Sigmoid colon (tissue), 7 donors: Measurements from ENCODE around the gene CTXN1. TPM values are rescaled to one million over a fixed set of nuclear protein-coding genes. Genes with fewer than 3 reads are reported as not detected.
A peak's percentile ranks its signal among the peaks of the same experiment; 100 is the strongest.

Source experiments
- DNase-seq: peaks from one replicate; pipeline ENCODE4 v3.0.0-alpha.2; 2019
- H3K27ac ChIP-seq, 4 donors: fragments of 200-600 bp; sonication (generic); one replicate each; pipeline ENCODE4 v1.5.1; 2016 to 2019; ENCODE audit warnings: mild to moderate bottlenecking in 1 of 4
- H3K27me3 ChIP-seq, 3 donors: fragments of 200-600 bp; sonication (generic); one replicate each; pipeline ENCODE4 v1.5.1; 2019; ENCODE audit warnings: mild to moderate bottlenecking in 1 of 3
- H3K36me3 ChIP-seq, 4 donors: fragments of 200-600 bp; sonication (generic); one replicate each; pipeline ENCODE4 v1.5.1; 2016 to 2019
- H3K4me1 ChIP-seq, 4 donors: fragments of 200-600 bp; sonication (generic); one replicate each; pipeline ENCODE4 v1.5.1; 2017 to 2019
- H3K4me3 ChIP-seq, 4 donors: fragments of 200-600 bp; sonication (generic); one replicate each; pipeline ENCODE4 v1.5.1; 2017 to 2019; ENCODE audit warnings: mild to moderate bottlenecking in 2 of 4, moderate library complexity in 1 of 4
- H3K9me3 ChIP-seq, 4 donors: fragments of 200-600 bp in 3 of 4; sonication (generic) in 3 of 4; one replicate each; pipeline versions ENCODE4 v1.5.1 to v1.6.1; 2013 to 2019
- CTCF ChIP-seq, 4 experiments: fragments of 450-650 bp in 3 of 4; fragments of 200-600 bp in 1 of 4; IDR thresholded peaks; one replicate each; pipeline ENCODE4 v1.5.1; 2016 to 2019; ENCODE audit warnings: antibody characterized with exemption in 4 of 4, mild to moderate bottlenecking in 3 of 4, moderate library complexity in 2 of 4
- EP300 ChIP-seq, 4 donors: sonication (generic); formaldehyde crosslinking; IDR thresholded peaks; one replicate each; pipeline ENCODE4 v1.6.1; 2017; ENCODE audit warnings: antibody characterized with exemption in 4 of 4
- POLR2A ChIP-seq, 2 donors: fragments of 450-650 bp; IDR thresholded peaks; one replicate each; pipeline ENCODE4 v1.6.1; 2016; ENCODE audit warnings: antibody characterized with exemption in 2 of 2, mild to moderate bottlenecking in 2 of 2, moderate library complexity in 2 of 2
- POLR2AphosphoS5 ChIP-seq, 4 donors: sonication (generic); formaldehyde crosslinking; IDR thresholded peaks; one replicate each; pipeline ENCODE4 v1.6.1; 2017; ENCODE audit warnings: antibody characterized with exemption in 4 of 4
- WGBS, 2 donors: extraction: QIAGEN DNeasy Blood & Tissue Kit; methylation state at CpG; one replicate each; pipeline ENCODE4 v1.1.7; 2013; 5-methylcytosine and 5-hydroxymethylcytosine counted together
- intact Hi-C: fragments of 100-400 bp; cut with DNase I; formaldehyde crosslinking; loops from one replicate; pipeline ENCODE4 v1.15.1; 2023
- polyA plus RNA-seq, 3 donors: library from polyadenylated mRNA; stranded (reverse); fragments of 200-250 nt; gene quantifications; one replicate each; pipeline ENCODE4 v1.2.3, GENCODE V29; 2013
- total RNA-seq, 4 donors: library from RNA; depleted of rRNA; stranded (reverse); fragments of >200 nt; gene quantifications; one replicate each; pipeline ENCODE4 v1.1.0, GENCODE V29; 2016
- donor health status: healthy with polysubstance abuse.
- donor health status: Bipolar disorder and iron deficiency.
- donor health status: healthy.

The CTXN1 gene
- total and polyA plus RNA-seq, 7 donors = 0.60 to 92.2 (median 25.3) TPM

GRCh38 chr19:7933828-7934725, 8.1 kb upstream of the CTXN1 start:
- DNase-seq = peak; percentile 63
- H3K9me3 ChIP-seq = no peaks in the 10 kb centered on the region

GRCh38 chr19:7933411-7933810, 7.5 kb upstream of the CTXN1 start:
- DNase-seq = no peak
- H3K27ac ChIP-seq = peak overlapping the region in 3 of 4 donors; percentile 93 to 97 (median 94)
- WGBS, 2 donors = 88 to 93% methylated on average over 14 of the region's 14 CpGs
- intact Hi-C loops = no loop called here
- no peaks in the 10 kb centered on the region for H3K9me3 ChIP-seq
- peaks cover 50 to 76% (median 65%) of the 10 kb centered on the region in 4 donors for H3K36me3 ChIP-seq
- no peak overlapping the region for H3K4me3 ChIP-seq
- TF ChIP-seq POLR2A (IDR thresholded peaks at IDR 0.05) = no peak
- TF ChIP-seq EP300 (IDR thresholded peaks at IDR 0.05) = no peak
- TF ChIP-seq POLR2AphosphoS5 (IDR thresholded peaks at IDR 0.05) = no peak
- peak in 2 of 4 experiments; percentile 10 to 21 for TF ChIP-seq CTCF (IDR thresholded peaks at IDR 0.05)
- no peaks in the 10 kb centered on the region for H3K27me3 ChIP-seq
- peaks cover 0 to 49% (median 38%) of the 10 kb centered on the region in 4 donors for H3K4me1 ChIP-seq

More at GRCh38 chr19:7933828-7934725, 8.1 kb upstream of the CTXN1 start:
- intact Hi-C loops = no loop called here
- TF ChIP-seq EP300 (IDR thresholded peaks at IDR 0.05) (no peak), CTCF (IDR thresholded peaks at IDR 0.05) (peak in 1 of 4 experiments; percentile 6)
- peaks cover 0 to 43% (median 36%) of the 10 kb centered on the region in 4 donors for H3K4me1 ChIP-seq
- 80 to 86% methylated on average over 55 of the region's 55 CpGs for WGBS, 2 donors
- H3K27me3 ChIP-seq = no peaks in the 10 kb centered on the region
- H3K27ac ChIP-seq = peak overlapping the region; percentile 4 to 97 (median 94)
- peaks cover 50 to 83% (median 65%) of the 10 kb centered on the region in 4 donors for H3K36me3 ChIP-seq
- no peak overlapping the region for H3K4me3 ChIP-seq

GRCh38 chr19:7932930-7933300, 7.0 kb upstream of the CTXN1 start:
- WGBS, 2 donors = 91 to 94% methylated on average over 10 of the region's 10 CpGs
- Histone ChIP-seq H3K36me3 (peaks cover 50 to 71% (median 63%) of the 10 kb centered on the region in 4 donors), H3K27ac (peak overlapping the region in 3 of 4 donors; percentile 93 to 97 (median 94))

GRCh38 chr19:7932276-7932929, 6.5 kb upstream of the CTXN1 start:
- no peak for TF ChIP-seq CTCF (IDR thresholded peaks at IDR 0.05)
- no peak for TF ChIP-seq POLR2AphosphoS5 (IDR thresholded peaks at IDR 0.05)
- TF ChIP-seq EP300 (IDR thresholded peaks at IDR 0.05) = no peak
- TF ChIP-seq POLR2A (IDR thresholded peaks at IDR 0.05) = no peak
- Histone ChIP-seq H3K27ac (peak overlapping the region; percentile 89 to 97 (median 94)), H3K27me3 (no peaks in the 10 kb centered on the region), H3K36me3 (peaks cover 49 to 66% (median 58%) of the 10 kb centered on the region in 4 donors), H3K9me3 (no peaks in the 10 kb centered on the region), H3K4me3 (no peak overlapping the region), H3K4me1 (peaks cover 0 to 59% (median 48%) of the 10 kb centered on the region in 4 donors)
- intact Hi-C loops = no loop called here
- DNase-seq = peak; percentile 66
- WGBS, 2 donors = 92% methylated on average over 32 of the region's 32 CpGs

More at GRCh38 chr19:7932930-7933300, 7.0 kb upstream of the CTXN1 start:
- intact Hi-C loops = no loop called here
- Histone ChIP-seq H3K4me3 (no peak overlapping the region), H3K27me3 (no peaks in the 10 kb centered on the region), H3K4me1 (peaks cover 0 to 54% (median 43%) of the 10 kb centered on the region in 4 donors), H3K9me3 (no peaks in the 10 kb centered on the region)
- DNase-seq = no peak
- no peak for TF ChIP-seq POLR2AphosphoS5 (IDR thresholded peaks at IDR 0.05)
